ES-I3 (cell line): ENCODE data around the gene G2E3.
"Not testable (repeated sequence)": the region's sequence is repeated elsewhere in the genome, so short reads cannot be mapped to it uniquely, and the experiment has no call there.

Experiments used
- H3K36me3 ChIP-seq: 2 replicates; pipeline ENCODE4 v1.6.1; 2013; ENCODE audit warnings: mild to moderate bottlenecking, low read length, control low read depth, moderate library complexity; ENCODE audit not compliant: insufficient read depth
- H3K4me1 ChIP-seq: 2 replicates; pipeline ENCODE4 v1.6.1; 2013; ENCODE audit warnings: mild to moderate bottlenecking, control low read depth, low read length; ENCODE audit not compliant: insufficient read depth
- H3K9ac ChIP-seq: 2 replicates; pipeline ENCODE4 v1.6.1; 2013; ENCODE audit warnings: low read depth, mild to moderate bottlenecking, low read length, moderate library complexity
- H3K9me3 ChIP-seq: 2 replicates; pipeline ENCODE4 v1.6.1; 2013; ENCODE audit warnings: mild to moderate bottlenecking, low read length, moderate library complexity; ENCODE audit not compliant: control insufficient read depth, insufficient read depth

The G2E3 gene

DNA sequence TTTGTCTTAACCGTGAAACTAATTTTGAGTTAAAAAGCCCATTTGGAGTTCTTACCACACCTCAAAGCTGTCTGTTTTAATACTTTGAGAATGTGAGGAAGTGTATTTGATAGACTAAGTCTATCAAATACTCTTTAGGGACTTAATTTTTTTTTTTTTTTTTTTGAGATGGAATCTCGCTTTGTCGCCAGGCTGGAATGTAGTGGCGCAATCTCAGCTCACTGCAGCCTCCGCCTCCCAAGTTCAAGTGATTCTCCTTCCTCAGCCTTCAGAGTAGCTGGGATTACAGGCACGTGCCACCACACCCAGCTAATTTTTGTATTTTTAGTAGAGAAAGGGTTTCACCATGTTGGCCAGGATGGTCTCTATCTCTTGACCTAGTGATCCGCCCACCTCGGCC, 70.5 kb downstream of the G2E3 start:
- H3K4me1 ChIP-seq, H3K9ac ChIP-seq, H3K36me3 ChIP-seq, H3K9me3 ChIP-seq: not testable (repeated sequence)

DNA sequence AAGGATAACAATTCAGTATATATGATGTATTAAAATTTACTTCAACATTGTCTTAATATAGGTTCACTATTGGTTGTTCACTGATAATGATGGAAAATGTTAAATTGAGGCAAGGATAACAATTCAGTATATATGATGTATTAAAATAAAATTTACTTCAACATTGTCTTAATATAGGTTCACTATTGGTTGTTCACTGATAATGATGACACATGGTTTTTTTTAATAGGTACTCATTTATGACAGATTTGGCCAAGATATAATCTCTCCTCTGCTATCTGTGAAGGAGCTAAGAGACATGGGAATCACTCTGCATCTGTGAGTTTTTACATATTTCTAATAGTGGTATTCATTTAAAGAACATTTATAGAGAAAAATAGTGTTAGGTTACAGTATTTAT, 71.3 kb downstream of the G2E3 start:
- no peaks in the 10 kb centered on the region for H3K9me3 ChIP-seq
- H3K9ac ChIP-seq: no peak overlapping the region
- H3K4me1 ChIP-seq: no peaks in the 10 kb centered on the region
- peaks cover 4% of the 10 kb centered on the region; the same call in 1 of the 2 replicates for H3K36me3 ChIP-seq

DNA sequence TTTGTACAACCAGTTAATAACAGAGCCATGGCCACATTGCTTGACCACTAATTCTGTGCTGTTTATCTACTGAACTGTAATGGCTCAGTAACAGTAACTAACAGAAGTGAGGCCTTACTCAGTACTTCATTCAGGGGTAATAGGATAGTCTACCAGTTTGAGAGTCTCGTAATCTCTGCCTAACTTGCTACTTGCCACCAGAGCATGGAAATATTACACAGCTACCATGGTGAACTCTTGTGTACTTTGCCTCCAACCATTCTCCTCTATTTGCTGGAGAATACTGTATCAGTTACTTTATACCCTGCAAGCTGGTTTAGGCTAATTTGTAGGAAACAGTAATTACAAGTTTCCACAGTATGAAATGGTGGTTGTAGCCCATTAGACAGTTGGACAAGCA, 73.8 kb downstream of the G2E3 start:
- H3K9me3 ChIP-seq: no peaks in the 10 kb centered on the region
- peaks cover 4% of the 10 kb centered on the region; the same call in 1 of the 2 replicates for H3K36me3 ChIP-seq
- H3K4me1 ChIP-seq: no peaks in the 10 kb centered on the region
- H3K9ac ChIP-seq: no peak overlapping the region

DNA sequence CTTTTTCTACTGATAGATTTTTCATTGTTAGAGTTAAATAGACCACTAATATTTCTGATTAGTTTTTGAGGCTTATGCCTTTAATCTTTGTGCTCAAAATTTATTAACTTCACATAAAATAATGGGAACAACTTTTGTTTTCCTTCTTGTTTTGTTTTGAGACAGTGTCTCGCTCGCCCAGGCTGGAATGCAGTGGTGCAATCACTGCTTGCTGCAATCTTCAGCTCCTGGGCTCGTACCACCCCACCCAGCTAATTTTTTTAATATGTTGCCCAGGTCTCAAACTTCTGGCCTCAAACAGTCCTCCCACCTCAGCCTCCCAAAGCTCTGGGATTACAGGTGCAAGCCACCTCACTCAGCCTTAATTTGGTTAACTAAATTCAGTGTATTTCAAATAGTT, 80.0 kb downstream of the G2E3 start:
- H3K9ac ChIP-seq: no peak overlapping the region
- peaks cover 6% of the 10 kb centered on the region; the same call in 1 of the 2 replicates for H3K36me3 ChIP-seq
- peaks cover 2% of the 10 kb centered on the region; the same call in 1 of the 2 replicates for H3K9me3 ChIP-seq
- no peaks in the 10 kb centered on the region for H3K4me1 ChIP-seq

DNA sequence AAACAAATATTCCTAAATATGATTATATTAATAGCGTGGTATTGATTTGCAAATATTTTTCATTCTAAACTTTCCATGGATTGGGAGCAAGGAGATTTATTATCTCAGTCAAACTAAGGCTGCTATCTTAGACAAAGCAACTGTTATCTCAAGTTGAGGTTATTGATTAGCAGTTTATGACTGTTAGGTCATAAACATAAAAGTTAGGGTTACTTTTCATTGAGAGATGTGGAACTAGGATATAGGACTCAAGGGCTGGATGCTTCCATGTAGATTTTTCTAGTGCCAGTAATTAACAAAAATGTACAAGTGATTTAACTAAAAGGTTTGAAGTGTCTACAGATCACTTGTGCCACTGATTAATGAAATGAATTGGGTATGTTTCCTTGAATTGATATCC, 82.2 kb downstream of the G2E3 start:
- Histone ChIP-seq H3K36me3 (peaks cover 9% of the 10 kb centered on the region; the same call in 1 of the 2 replicates), H3K4me1 (no peaks in the 10 kb centered on the region), H3K9ac (no peak overlapping the region), H3K9me3 (peaks cover 8% of the 10 kb centered on the region)

DNA sequence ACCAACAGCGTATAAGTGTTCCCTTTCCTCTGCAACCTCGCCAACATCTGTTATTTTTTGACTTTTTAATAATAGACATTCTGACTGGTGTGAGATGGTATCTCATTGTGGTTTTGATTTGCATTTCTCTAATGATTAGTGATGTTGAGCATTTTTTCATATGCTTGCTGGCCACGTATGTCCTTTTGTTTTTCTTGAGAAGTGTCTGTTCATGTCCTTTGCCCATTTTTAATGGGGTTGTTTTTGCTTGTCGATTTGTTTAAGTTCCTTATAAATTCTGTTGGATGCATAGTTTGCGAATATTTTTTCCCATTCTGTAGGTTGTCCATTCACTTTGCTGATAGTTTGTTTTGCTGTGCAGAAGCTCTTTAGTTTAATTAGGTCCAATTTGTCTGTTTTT, 85.5 kb downstream of the G2E3 start:
- not testable (repeated sequence) for H3K36me3 ChIP-seq, H3K4me1 ChIP-seq, H3K9me3 ChIP-seq, H3K9ac ChIP-seq

DNA sequence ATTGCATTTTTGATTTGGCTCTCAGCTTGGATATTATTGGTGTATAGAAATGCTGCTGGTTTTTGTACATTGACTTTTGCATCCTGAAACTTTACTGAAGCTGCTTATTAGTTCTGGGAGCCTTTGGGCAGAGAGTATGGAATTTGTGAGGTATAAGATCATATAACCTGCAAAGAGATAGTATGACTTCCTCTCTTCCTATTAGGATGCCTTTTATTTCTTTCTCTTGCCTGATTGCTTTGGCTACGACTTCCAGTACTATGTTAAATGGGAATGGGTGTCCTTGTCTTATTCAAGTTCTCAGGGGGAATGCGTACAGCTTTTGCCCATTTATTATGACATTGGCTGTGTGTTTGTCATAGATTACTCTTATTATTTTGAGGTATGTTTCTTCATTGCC, 86.6 kb downstream of the G2E3 start:
- H3K9me3 ChIP-seq: peaks cover 8% of the 10 kb centered on the region
- peaks cover 9% of the 10 kb centered on the region for H3K36me3 ChIP-seq
- no peaks in the 10 kb centered on the region for H3K4me1 ChIP-seq
- H3K9ac ChIP-seq: no peak overlapping the region

DNA sequence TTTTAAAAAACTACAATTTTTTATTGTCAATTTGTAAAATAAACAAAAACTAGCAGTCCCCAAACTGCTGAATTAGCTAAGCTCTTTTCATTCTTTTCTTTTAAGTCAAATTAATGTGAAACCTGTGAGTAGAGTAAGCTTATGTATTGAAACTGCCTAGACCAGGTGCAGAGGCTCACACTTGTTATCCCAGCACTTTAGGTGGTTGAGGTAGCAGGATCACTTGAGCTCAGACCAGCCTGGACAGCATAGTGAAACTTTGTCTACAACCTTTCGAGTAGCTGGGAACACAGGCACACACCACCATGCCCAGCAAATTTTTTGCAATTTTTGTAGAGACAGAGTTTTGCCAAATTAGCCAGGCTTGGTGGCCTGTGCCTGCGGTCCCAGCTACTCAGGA, 89.5 kb downstream of the G2E3 start:
- Histone ChIP-seq H3K4me1 (no peaks in the 10 kb centered on the region), H3K36me3 (peaks cover 9% of the 10 kb centered on the region), H3K9me3 (peaks cover 8% of the 10 kb centered on the region), H3K9ac (no peak overlapping the region)

DNA sequence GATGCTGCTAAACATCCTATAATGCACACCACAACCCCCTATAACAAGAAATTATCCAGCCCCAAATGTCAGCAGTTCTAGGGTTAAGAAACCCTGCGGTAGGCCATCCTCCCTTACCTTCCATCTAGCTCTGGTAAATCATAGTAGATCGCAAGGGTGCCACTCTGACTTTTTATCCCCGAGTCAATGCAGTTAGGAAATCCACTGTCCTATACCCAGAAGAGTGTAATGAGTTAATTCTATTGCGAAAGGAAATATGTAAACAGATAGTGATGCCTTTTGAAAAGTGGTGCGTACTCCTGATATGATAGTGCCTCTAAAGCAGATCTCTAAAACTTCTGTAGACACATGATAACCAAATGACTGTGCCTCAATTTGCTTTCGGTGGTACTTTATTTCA, 93.0 kb downstream of the G2E3 start:
- Histone ChIP-seq H3K36me3 (no peaks in the 10 kb centered on the region; the same call in 1 of the 2 replicates), H3K4me1 (no peaks in the 10 kb centered on the region), H3K9ac (no peak overlapping the region), H3K9me3 (no peaks in the 10 kb centered on the region)

DNA sequence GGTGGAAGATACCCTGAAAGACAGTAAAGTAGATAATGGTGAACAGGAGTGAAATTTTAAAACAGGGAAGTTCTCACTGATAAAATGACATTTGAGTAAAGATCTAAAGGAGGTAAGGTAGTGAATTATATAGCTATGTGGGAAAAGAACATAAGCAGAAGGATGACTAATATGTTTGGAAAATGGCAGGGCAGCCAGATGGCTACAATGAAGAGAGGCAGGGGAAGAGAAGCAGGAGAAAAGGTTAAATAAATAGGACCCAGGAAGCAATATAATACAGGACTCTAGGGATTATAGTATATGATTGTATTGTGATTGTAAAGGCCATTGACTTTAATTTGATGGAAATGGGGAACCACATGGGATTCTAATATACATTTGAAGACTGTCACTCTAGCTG, 96.2 kb downstream of the G2E3 start:
- no peaks in the 10 kb centered on the region for H3K9me3 ChIP-seq
- no peak overlapping the region for H3K9ac ChIP-seq
- H3K36me3 ChIP-seq: peaks cover 3% of the 10 kb centered on the region; the same call in 1 of the 2 replicates
- H3K4me1 ChIP-seq: no peaks in the 10 kb centered on the region

DNA sequence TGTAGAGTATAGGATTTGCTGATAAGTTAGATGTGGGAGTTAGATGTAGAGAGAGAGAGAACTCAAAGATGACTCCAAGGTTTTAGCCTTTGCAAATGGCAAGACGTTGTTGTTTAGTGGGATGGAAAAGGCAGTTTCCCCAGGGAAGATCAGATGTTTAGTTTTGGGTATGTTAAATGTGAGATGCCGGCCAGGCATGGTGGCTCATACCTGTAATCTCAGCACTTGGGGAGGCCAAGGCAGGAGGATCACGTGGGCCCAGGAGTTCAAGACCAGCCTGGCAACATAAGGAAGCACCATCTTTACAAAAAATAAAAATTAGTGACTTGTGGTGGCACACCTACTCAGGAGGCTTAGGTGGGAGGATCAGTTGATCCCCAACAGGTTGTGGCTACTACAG, 96.7 kb downstream of the G2E3 start:
- Histone ChIP-seq H3K36me3 (peaks cover 4% of the 10 kb centered on the region), H3K4me1 (no peaks in the 10 kb centered on the region), H3K9me3 (no peaks in the 10 kb centered on the region), H3K9ac (no peak overlapping the region)

DNA sequence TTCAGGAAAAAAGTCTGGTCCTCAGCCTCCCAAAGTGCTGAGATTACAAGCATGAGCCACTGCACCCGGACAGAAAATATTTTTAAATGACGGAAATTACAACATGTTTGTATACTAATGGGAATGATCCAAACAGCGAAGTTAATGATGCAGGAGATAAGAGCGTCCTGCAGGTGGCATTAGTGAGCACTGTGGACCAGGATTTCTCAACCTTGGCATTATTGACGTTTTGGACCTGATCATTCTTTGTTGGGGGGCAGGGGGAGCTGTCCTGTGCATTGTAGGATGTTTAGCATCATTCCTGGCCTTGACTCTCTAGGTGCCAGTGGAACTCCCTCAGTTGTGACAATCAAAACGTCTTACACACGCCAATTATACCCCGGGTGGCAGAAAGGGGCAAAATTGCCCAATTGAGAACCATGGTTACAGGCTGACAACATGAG, 97.3 kb downstream of the G2E3 start:
- Histone ChIP-seq H3K9me3 (no peaks in the 10 kb centered on the region), H3K36me3 (peaks cover 6% of the 10 kb centered on the region), H3K9ac (no peak overlapping the region), H3K4me1 (no peaks in the 10 kb centered on the region)

DNA sequence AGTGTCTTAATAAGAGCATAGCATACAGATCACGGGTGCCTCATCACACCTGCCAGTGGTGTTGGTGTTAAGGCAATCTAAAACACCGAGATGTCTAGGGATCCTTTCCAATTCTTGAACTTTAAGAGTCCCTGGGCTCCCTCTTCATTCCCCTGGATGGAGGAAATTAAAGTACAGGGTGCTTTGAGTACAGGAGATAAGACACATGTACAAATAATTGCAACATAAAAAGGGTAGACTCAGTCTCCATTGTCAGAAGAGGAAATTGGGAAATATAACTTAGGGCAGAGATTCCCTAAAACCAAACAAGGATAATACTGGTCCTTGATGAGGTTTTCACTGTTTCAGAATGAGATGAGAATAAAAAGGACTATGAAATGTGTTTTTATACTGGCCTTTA, 98.1 kb downstream of the G2E3 start:
- Histone ChIP-seq H3K9ac (no peak overlapping the region), H3K36me3 (peaks cover 6% of the 10 kb centered on the region)

DNA sequence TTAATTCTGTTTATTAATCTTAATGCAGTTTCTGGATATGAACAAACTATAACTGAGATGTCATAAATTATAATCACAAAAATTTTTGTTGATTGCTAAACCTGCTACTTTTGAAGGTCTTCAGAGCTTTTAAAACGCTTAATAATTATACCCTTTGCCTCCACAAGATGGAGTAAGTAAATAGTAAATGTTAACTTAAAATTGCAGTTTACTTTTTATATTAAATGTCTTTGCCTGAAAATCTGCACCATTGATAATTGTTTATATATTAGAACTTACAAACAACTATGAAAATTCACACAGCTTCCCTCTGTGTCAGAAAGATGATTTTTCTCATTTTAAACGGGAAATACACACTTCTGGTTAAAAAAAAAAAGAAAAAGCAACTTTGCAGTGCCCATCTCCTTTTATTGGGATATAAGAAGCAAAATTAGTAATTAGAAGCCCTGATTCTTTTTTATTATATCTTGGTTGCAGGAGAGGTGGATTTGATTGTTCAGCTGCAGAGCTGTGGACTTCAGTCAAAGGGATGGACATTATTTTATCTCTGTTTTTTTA, 98.7 kb downstream of the G2E3 start:
- Histone ChIP-seq H3K4me1 (no peaks in the 10 kb centered on the region), H3K36me3 (peaks cover 6% of the 10 kb centered on the region), H3K9ac (no peak overlapping the region), H3K9me3 (no peaks in the 10 kb centered on the region)

More for the DNA sequence above, 98.1 kb downstream of the G2E3 start:
- no peaks in the 10 kb centered on the region for H3K4me1 ChIP-seq
- H3K9me3 ChIP-seq: no peaks in the 10 kb centered on the region

DNA sequence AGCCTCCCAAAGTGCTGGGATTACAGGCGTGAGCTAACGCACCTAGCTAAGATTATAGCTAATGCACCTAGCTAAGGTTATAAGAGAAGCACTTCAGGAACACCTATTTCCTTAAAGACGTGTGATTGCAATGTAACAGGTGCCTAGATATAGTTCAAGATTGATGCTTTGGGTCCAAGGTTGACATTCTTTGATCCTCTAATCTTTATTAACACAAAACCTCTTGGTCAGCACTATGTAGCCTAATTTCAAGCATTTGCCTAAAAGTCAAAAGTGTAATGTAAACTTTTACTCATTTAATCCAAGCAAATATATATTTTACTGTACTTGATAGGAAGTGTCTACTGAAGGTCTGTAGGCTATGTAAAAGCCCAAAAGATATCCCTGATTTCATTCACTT, 99.7 kb downstream of the G2E3 start:
- Histone ChIP-seq H3K4me1 (no peaks in the 10 kb centered on the region), H3K9ac (no peak overlapping the region), H3K9me3 (no peaks in the 10 kb centered on the region), H3K36me3 (peaks cover 6% of the 10 kb centered on the region)

DNA sequence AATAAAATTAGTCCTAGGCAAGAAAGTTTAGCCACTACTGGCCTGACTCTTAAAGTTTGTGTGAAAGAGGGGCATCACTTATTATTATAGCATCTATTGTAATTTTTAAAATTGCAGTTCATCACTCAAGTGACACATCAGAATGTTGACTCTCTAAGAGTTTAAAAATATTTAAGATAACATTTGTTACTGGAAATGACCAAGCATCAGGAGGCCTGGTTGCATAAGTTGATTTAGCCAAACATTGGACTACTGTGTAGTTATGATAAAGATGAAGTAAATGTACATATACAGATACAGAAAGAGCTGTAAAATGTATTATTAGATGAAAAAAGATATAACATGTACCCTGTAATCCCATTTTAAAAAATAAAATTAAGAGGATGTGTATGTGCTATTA, 110.6 kb downstream of the G2E3 start:
- no peaks in the 10 kb centered on the region for H3K4me1 ChIP-seq
- H3K36me3 ChIP-seq: peaks cover 2% of the 10 kb centered on the region; the same call in 1 of the 2 replicates

More for the DNA sequence above, 110.6 kb downstream of the G2E3 start:
- no peaks in the 10 kb centered on the region for H3K9me3 ChIP-seq
- H3K9ac ChIP-seq: no peak overlapping the region
